GM23338 (cell line): Measurements from ENCODE around the gene SLC6A1. TPM values are rescaled to one million over a fixed set of nuclear protein-coding genes. Genes with fewer than 3 reads are reported as not detected.

Source experiments
- ATAC-seq: fragments of 200-7000 bp; cut with Tn5 transposase; 3 replicates; pipeline ENCODE4 v1.9.1; 2020
- DNase-seq: peaks from one replicate; pipeline ENCODE4 v3.0.0-alpha.2; 2015; ENCODE audit warnings: low spot score
- H2AFZ ChIP-seq: fragments of 200-600 bp; sonication (generic); 2 replicates; pipeline ENCODE4 v1.8.0; 2016; ENCODE audit warnings: antibody characterized with exemption, mild to moderate bottlenecking, moderate library complexity
- H3F3A ChIP-seq: fragments of 200-600 bp; sonication (generic); replicated peaks from 2 replicates; pipeline ENCODE4 v1.8.0; 2017; ENCODE audit warnings: antibody characterized with exemption, mixed run types, low read depth
- H3K27ac ChIP-seq: fragments of 200-600 bp; sonication (generic); 2 replicates; pipeline ENCODE4 v1.6.1; 2016; ENCODE audit warnings: low read depth
- H3K27me3 ChIP-seq: fragments of 200-600 bp; sonication (generic); 2 replicates; pipeline ENCODE4 v1.8.0; 2016; ENCODE audit warnings: mild to moderate bottlenecking, mixed run types, moderate library complexity; ENCODE audit not compliant: insufficient read depth
- H3K36me3 ChIP-seq: fragments of 200-600 bp; sonication (generic); 2 replicates; pipeline ENCODE4 v1.8.0; 2016; ENCODE audit warnings: mild to moderate bottlenecking; ENCODE audit not compliant: insufficient read depth
- H3K4me1 ChIP-seq: fragments of 200-600 bp; sonication (generic); 2 replicates; pipeline ENCODE4 v1.8.0; 2016; ENCODE audit warnings: mild to moderate bottlenecking, moderate library complexity; ENCODE audit not compliant: insufficient read depth
- H3K4me2 ChIP-seq: fragments of 200-600 bp; sonication (generic); 2 replicates; pipeline ENCODE4 v1.7.1; 2017; ENCODE audit warnings: mixed run types
- H3K4me3 ChIP-seq: fragments of 200-600 bp; sonication (generic); 2 replicates; pipeline ENCODE4 v1.6.1; 2016; ENCODE audit warnings: mixed run types
- H3K79me2 ChIP-seq: fragments of 200-600 bp; sonication (generic); replicated peaks from 2 replicates; pipeline ENCODE4 v1.8.0; 2017; ENCODE audit warnings: mild to moderate bottlenecking; ENCODE audit not compliant: insufficient read depth
- H3K9me2 ChIP-seq: fragments of 200-600 bp; sonication (generic); 2 replicates; pipeline ENCODE4 v1.8.0; 2017; ENCODE audit not compliant: insufficient read depth
- H4K20me1 ChIP-seq: fragments of 200-600 bp; sonication (generic); replicated peaks from 2 replicates; pipeline ENCODE4 v1.8.0; 2017; ENCODE audit warnings: mild to moderate bottlenecking; ENCODE audit not compliant: insufficient read depth
- H3K27ac Mint-ChIP-seq: 2 replicates; pipeline ENCODE4 v1.8.0; 2020; ENCODE audit warnings: inconsistent platforms, mild to moderate bottlenecking, moderate library complexity, mixed read lengths
- H3K27me3 Mint-ChIP-seq: 3 replicates; pipeline ENCODE4 v1.8.0; 2022; ENCODE audit warnings: low read depth, mild to moderate bottlenecking, moderate library complexity, mixed read lengths, inconsistent platforms; ENCODE audit not compliant: insufficient read depth, poor library complexity
- H3K36me3 Mint-ChIP-seq: 3 replicates; pipeline ENCODE4 v1.8.0; 2021; ENCODE audit warnings: low read depth, mild to moderate bottlenecking, inconsistent platforms, moderate library complexity, mixed read lengths
- H3K4me1 Mint-ChIP-seq: 3 replicates; pipeline ENCODE4 v1.8.0; 2020; ENCODE audit warnings: mild to moderate bottlenecking, inconsistent platforms, mixed read lengths
- H3K4me3 Mint-ChIP-seq: 3 replicates; pipeline ENCODE4 v1.8.0; 2021; ENCODE audit warnings: moderate library complexity, mild to moderate bottlenecking, inconsistent platforms, mixed read lengths
- H3K9me3 Mint-ChIP-seq: 3 replicates; pipeline ENCODE4 v1.8.0; 2020; ENCODE audit warnings: moderate library complexity, mild to moderate bottlenecking, inconsistent platforms, mixed read lengths
- CTCF ChIP-seq, 2 experiments: fragments of 200-600 bp in 1 of 2; sonication (generic) in 1 of 2; conservative IDR thresholded peaks; 2 replicates each; pipeline versions ENCODE4 v1.5.1 to v1.6.1; 2016 to 2017; ENCODE audit warnings: antibody characterized with exemption in 2 of 2, low read depth in 2 of 2, mild to moderate bottlenecking in 2 of 2, moderate library complexity in 1 of 2
- ZNF462 ChIP-seq: fragments of 250-450 bp; sonication (Bioruptor Pico); IDR thresholded peaks from 2 replicates; pipeline ENCODE4 v1.5.0; 2020; ENCODE audit warnings: mild to moderate bottlenecking, moderate library complexity
- polyA plus RNA-seq: library from polyadenylated mRNA; unstranded; fragments of >200 nt; fragmentation: Nextera tagmentation; extraction: Ambion mirVana; gene quantifications from 2 replicates; pipeline ENCODE4 v1.2.1, GENCODE V29; 2016
- total RNA-seq: library from RNA; depleted of rRNA; stranded (reverse); fragments of >200 nt; shearing (Covaris generic); gene quantifications from 2 replicates; pipeline ENCODE4 v1.2.3, GENCODE V29; 2014
- TF ChIP-seq, protein P1 (sequence below): IDR thresholded peaks from 2 replicates; pipeline ENCODE4 v1.6.1; 2016; ENCODE audit warnings: antibody characterized with exemption

Gene SLC6A1
- total and polyA plus RNA-seq, 2 experiments from 2014 or later, result 0.16 to 0.28 TPM

DNA sequence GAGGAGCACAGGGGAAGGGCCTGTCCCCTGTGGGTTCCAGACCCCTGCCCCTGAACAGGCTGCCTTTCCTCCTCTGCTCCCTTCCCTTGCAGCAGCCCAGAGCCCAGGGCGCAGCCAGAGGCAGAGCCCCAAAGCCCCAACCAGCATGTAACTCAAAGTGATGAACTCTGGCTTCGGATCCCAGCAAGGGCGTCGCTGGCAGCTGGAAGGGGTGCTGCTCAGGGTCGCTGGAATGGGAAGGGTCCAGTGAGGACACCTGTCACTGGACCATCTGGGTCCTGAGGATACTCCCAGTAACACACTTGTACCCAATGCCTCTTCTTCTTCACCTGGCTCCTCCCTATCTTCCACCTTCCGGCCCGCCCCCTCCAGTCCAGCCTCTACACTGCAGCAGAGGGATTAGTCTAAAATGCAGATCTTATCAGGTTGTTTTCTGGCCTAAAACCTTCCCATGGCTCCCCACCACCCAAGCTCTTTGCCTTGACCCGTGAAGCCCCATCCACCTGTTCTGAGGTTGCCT, 64.0 kb downstream of the SLC6A1 start:
- no peak overlapping the region for H3K27ac ChIP-seq
- no peaks in the 10 kb centered on the region for H3F3A ChIP-seq
- Mint-ChIP-seq H3K27me3 (peaks cover 17% of the 10 kb centered on the region), H3K9me3 (no peaks in the 10 kb centered on the region), H3K36me3 (no peaks in the 10 kb centered on the region; the same call in 2 of the 3 replicates), H3K4me3 (no peak overlapping the region), H3K4me1 (peaks cover 2% of the 10 kb centered on the region; the same call in 1 of the 3 replicates), H3K27ac (no peak overlapping the region)
- no peak overlapping the region for H3K4me2 ChIP-seq
- no peak overlapping the region for H2AFZ ChIP-seq
- no peak overlapping the region for H3K4me3 ChIP-seq
- peaks cover 4% of the 10 kb centered on the region for H3K27me3 ChIP-seq
- no peaks in the 10 kb centered on the region for H3K79me2 ChIP-seq
- ATAC-seq (no peak), DNase-seq (no peak)
- H3K36me3 ChIP-seq, result no peaks in the 10 kb centered on the region
- TF ChIP-seq ZNF462 (CRISPR knock-in tag) (no peak), CTCF (conservative IDR thresholded peaks at IDR 0.05; ENCODE audit: low read depth in 2 of 2) (0 out of 4 replicates have a peak, but pooled peaks of 1 of the 2 experiments have one; percentile 2)
- no peaks in the 10 kb centered on the region for H3K4me1 ChIP-seq
- H3K9me2 ChIP-seq, result no peaks in the 10 kb centered on the region
- no peaks in the 10 kb centered on the region for H4K20me1 ChIP-seq

- H3K9me2 ChIP-seq, result no peaks in the 10 kb centered on the region
- H3F3A ChIP-seq, result no peaks in the 10 kb centered on the region
- ATAC-seq (no peak), DNase-seq (no peak)
- no peaks in the 10 kb centered on the region for H4K20me1 ChIP-seq
- Mint-ChIP-seq H3K27ac (no peak overlapping the region), H3K4me3 (no peak overlapping the region), H3K27me3 (peaks cover 17% of the 10 kb centered on the region), H3K36me3 (no peaks in the 10 kb centered on the region; the same call in 2 of the 3 replicates), H3K9me3 (peaks cover 6% of the 10 kb centered on the region; the same call in 1 of the 3 replicates), H3K4me1 (peaks cover 2% of the 10 kb centered on the region; the same call in 1 of the 3 replicates)
- no peak overlapping the region for H3K4me3 ChIP-seq
- no peak overlapping the region for H3K27ac ChIP-seq
- H2AFZ ChIP-seq, result no peak overlapping the region
- no peaks in the 10 kb centered on the region for H3K4me1 ChIP-seq
- peaks cover 14% of the 10 kb centered on the region for H3K27me3 ChIP-seq
- no peaks in the 10 kb centered on the region for H3K79me2 ChIP-seq
- H3K4me2 ChIP-seq, result no peak overlapping the region
- no peaks in the 10 kb centered on the region for H3K36me3 ChIP-seq
- TF ChIP-seq, protein P1, sequence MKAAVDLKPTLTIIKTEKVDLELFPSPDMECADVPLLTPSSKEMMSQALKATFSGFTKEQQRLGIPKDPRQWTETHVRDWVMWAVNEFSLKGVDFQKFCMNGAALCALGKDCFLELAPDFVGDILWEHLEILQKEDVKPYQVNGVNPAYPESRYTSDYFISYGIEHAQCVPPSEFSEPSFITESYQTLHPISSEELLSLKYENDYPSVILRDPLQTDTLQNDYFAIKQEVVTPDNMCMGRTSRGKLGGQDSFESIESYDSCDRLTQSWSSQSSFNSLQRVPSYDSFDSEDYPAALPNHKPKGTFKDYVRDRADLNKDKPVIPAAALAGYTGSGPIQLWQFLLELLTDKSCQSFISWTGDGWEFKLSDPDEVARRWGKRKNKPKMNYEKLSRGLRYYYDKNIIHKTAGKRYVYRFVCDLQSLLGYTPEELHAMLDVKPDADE, result no peak
These were observed 65.1 kb downstream of the SLC6A1 start for GRCh38 chr3:11057655-11058054.
